ENCODE data around the gene NEIL3.
A peak's percentile ranks its signal among the peaks of the same experiment; 100 is the strongest.

NEIL3 gene, protein sequence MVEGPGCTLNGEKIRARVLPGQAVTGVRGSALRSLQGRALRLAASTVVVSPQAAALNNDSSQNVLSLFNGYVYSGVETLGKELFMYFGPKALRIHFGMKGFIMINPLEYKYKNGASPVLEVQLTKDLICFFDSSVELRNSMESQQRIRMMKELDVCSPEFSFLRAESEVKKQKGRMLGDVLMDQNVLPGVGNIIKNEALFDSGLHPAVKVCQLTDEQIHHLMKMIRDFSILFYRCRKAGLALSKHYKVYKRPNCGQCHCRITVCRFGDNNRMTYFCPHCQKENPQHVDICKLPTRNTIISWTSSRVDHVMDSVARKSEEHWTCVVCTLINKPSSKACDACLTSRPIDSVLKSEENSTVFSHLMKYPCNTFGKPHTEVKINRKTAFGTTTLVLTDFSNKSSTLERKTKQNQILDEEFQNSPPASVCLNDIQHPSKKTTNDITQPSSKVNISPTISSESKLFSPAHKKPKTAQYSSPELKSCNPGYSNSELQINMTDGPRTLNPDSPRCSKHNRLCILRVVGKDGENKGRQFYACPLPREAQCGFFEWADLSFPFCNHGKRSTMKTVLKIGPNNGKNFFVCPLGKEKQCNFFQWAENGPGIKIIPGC

DNA sequence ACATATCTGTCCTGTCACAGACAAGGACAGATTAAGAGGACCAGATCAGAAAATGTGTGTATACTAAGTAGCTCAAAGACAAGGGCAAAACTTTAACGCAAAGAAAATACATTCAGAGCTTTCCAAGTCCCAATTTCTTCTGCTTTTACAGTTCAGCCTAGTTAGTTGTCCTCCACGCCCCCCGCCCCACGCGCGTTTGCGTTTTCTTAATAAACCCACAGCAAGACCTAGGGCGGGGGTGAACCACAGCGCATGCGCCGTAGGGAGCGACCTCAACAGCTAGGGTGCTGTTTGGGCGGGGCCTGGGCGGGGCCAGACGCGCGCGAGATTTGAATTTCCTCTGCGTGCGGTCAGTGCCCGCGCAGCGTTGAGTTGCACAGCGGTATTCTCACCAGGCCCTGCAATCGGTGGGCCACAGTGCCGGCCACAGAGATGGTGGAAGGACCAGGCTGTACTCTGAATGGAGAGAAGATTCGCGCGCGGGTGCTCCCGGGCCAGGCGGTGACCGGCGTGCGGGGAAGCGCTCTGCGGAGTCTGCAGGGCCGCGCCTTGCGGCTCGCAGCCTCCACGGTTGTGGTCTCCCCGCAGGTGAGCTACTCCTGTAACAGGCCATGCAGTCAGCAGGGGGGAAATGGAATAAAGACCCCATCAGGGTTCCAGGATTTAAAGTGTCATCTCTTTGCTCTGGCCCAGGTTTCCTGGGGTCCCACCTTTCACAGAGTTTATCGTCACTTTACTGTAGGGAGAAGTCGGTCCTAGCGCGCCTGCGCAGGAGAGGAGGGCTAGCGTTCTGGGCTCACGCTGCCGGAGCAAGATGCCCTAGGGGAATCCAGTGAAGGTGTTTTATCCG is at the start of gene NEIL3:
TSS of gene NEIL3 (plus strand) at position 353 of the 850 bp plus-strand sequence. CDS start at position 433, 80 bp downstream.
- DNase-seq = peak; percentile 91 to 96 (median 92)

DNA sequence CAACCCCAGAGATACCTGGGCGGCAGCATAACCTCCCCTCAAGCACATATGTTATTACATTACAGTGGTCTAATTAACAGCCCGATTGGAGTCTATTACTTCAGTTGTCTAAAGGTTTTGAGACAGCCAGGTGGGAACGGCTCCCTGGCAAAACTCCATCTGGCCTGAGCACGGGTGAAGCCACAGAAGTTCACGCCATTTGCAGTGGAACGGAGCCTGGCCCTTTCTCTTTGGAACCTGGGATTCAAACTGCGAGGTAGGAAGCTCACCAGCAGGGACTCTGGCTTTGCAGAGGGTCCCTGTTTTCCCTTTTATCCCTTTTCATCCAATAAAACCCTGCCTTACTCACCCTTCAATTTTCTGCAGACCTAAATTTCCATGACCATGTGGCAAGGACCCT is 45.9 kb upstream of the NEIL3 start:
- DNase-seq = no peak

DNA sequence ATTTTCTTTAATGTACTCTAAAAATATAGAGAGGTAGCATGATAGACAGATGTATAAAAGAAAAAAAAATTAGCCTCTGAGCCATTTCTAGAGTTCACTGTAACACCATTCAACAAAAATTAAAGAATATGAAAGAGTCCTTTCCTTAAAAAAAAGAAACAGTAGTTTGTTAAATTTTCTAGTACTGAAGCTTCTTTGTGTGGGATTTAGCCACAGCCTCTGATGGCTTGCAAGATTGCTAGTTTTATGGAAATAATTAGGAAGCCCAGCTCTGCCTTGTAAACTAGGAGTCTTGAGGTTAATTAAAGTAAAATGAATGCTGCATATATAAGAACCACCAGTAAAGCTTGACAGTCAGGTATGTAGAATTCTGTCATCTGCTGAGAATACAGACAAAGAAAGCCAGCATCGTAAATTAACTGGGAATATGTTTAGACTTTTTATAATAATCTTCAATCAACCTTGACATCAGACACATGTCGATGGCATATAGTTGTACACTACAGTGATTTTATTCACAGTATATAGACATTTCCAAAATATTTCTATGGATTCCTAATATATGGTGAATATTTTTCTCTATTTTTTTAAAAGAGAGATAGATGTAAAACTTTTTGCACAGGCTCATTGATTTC is 44.8 kb upstream of the NEIL3 start:
- no peak for DNase-seq

DNA sequence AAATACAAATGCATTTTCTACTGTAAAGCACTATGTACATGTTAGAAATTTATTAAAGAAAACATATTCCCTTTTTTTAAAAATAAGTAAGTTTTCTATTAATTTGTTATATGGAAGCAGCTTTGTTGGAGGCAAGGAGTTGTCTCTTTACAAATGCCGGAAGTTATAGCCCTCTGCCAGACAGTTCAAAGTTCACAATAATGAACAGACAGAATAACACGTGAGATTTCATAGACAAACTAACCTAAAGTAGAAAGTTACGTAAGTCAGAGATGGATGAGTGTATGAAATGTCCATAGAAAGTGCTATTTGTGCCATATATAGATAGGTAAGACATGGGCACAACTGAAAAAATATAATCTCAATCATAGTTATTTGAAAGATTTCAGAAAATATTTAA is 43.9 kb upstream of the NEIL3 start:
- DNase-seq = no peak

DNA sequence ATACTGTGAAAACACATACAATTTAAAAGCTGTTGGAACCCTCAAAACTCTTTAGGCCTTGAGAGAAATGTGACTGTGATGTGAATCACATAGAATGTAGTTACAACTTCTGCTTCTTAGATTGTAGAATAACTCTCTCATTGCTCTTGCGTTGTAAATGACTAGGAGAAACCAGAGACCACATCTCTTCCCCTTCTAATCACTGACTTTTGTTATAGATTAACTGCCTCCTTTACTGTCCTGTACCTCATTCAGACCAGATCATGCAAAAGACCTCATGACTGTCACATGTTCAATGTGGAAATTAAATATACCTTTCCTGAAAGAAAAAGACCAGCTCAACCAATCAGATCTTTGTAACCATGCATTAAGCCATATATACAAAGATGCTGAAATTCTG is 43.2 kb upstream of the NEIL3 start:
- no peak for DNase-seq

DNA sequence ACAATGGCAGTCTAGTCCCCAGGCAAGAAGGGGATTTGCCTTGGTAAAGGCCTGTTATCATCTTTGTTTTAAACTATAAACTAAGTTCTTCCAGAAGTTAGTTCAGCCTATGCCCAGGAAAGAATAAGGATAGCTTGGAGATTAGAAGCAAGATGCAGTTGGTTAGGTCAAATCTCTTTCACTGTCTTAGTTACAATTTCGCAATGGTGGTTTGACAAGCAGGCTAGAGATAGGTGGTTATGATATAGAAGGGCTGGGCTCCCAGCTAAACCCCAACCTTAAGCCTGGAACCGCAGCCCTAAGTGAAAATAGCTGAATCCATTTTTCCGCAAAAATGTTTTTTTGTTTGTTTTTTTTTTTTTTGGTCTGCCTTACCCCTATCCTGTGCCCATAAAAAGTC is 41.8 kb upstream of the NEIL3 start:
- DNase-seq = no peak

DNA sequence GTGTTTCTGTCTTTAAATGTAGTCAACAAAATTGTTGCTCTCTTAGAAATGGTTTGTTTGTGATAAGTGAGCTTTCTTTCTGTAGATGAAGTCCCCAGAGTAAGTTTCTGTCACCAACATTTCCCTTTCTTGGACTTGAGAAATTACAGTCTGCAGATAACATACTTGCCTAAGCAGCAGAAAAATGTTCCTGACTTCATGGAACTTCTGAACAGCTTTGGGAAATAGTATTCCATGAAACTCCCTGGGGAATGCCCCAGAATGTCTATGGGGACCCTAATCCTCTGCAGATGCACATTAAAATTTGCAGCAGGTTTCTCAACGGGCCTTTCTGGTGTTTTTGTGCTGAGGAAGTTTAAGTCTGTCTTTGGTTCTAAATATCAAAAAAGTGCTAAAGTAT is 38.6 kb upstream of the NEIL3 start:
- DNase-seq = no peak

DNA sequence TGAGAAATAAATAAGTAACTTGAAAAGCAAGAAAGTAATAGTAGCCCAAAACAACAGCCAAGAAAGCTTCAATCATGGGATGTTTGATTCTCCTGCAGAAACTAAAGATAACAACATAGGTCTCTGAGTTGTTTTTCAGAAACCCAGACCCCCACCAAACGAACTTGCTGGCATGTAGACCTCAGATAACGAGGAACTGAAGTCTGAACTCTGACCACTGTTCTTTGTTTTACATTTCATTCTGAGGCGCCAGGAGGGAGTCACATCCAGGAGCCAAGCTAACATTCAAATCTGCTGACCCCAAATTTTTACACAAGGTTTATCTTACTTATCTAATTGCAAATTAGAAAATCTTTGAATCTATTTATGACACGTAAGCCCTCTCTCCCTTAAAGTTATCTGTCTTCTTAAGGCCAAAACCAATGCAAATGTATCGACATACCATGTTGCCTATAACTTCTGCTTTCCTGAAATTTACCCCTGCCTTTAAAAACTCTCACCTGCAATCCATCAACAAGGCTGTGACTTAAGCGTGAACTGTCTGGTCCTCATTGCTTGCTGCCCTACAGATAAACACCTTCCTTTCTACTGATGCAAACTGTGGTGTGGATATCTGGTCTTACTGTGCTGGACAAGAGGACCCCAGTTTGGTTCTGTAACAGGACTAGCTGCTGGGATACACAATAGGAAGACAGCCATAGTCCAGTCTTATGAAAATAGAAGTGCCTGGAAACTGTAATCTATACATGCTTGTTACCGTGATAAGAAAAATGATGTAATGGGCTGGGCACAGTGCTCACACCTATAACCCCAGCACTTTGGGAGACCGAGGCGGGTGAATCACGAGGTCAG is 37.5 kb upstream of the NEIL3 start:
- DNase-seq = no peak

DNA sequence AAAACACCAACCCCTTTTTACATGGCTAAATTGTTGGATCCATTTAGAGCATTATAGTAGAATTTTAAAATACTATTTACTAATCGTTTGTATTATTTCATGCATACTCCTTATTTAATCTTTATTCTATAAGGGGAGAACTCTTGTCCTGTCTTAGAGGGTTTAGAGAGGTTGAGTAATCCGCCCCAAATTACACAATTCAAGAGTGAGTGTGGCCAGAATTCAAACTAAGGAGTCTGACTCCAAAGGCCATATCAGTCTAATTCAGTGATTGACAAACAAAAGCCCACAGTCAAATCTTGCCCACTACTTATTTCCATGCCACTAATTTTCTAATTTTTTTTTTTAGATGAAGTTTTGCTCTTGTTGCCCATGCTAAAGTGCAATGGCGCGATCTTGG is 33.7 kb upstream of the NEIL3 start:
- no peak for DNase-seq

DNA sequence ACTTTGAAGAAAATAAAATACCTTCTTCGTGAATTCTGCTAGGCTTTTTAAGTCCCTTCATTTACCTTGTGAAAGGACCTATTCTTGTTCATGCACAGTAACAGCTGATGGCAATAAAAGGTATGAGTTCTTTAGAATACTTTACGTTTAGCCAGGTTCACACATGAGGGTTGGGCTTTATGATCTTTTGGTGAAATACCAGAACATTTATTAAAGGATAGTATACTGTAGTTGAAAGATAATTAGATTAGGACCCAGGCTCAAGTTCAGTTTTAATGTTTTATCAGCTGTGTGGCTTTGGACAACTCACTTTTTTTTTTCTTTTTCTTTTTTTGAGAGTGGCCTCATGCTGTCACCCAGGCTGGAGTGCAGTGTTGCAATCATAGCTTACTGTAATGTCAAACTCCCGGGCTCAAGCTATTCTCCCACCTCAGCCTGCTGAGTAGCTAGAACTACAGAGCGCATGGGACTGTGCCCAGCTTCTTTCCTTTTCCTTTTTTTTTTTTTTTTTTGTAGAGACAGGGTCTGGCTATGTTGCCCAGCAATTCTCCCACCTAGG is 28.2 kb upstream of the NEIL3 start:
- no peak for DNase-seq

DNA sequence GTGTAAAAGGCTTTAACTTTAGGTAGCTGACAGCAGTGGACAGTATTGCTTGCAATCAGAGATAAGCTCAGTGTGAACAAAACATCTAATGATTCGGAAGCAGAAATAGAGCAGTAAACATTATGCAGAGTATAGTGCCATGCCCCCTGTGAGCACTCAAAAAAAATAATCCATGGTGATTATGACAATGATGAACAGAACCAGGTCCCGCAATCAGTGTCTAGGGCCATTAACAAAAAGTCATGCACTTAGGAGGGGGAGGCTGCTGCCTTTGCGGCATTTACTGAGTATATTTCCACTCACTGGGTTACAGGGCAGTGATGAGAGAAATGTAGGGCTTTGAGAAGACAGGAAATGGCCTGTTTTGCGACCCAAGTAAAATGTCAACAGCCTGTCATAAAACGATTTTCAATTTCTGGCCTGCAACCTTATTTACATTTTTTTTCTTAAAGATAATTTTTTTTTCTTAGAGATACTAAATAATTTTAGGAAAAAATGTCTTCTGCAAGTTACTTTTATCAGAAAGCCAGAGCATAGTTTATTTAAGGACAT is 27.3 kb upstream of the NEIL3 start:
- DNase-seq = no peak

DNA sequence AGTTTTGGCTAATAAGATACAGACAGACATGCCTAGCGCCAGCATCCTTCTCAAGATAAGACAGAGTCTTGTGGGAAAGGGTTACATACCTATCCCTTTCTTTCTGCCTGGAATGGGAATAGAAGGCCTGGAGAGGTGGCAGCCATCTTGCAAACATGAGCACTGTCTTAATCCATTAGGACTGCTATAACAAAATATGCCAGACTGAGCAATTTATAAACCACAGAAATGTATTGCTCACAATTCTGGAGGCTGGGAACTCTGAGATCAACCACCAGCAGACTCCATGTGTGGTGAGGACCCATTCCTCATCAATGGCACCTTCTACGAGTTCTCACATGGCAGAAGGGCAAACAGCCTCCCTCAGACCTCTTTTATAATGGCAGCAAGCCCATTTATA is 26.5 kb upstream of the NEIL3 start:
- no peak for DNase-seq

DNA sequence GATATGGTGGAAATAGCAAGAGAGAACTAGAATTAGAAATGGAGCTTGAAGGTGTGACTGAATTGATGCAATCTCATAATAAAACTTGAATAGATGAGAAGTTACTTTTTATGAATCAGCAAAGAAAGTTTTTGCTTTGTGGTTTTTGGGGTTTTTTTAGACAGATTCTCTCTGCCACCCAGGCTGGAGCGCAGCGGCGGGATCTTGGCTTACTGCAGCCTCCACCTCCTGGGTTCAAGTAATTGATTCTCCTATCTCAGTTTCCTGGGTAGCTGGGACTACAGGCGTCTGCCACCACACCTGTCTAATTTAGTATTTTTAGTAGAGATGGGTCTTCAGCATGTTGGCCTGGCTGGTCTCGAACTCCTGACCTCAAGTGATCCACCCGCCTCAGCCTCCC is 23.7 kb upstream of the NEIL3 start:
- DNase-seq = no peak

DNA sequence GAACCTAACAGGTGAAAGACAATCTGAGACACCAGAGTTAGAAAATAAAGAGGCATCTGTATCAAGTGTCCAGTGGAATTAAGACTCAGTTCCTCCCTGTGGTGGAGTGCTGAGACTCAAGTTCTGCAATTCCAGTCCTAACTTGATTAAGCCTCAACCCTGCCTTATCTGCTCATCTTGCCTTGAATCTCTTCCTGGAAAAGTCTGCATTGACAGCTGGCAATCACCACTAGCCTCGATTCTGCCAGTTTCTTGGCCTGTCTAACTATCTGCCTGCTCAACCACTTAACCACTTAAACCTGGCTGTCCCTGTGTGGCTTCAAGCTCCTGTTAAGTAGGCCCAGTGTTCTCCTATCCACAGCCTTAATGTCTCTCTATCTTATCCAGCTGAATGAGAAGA is 22.4 kb upstream of the NEIL3 start:
- no peak for DNase-seq

DNA sequence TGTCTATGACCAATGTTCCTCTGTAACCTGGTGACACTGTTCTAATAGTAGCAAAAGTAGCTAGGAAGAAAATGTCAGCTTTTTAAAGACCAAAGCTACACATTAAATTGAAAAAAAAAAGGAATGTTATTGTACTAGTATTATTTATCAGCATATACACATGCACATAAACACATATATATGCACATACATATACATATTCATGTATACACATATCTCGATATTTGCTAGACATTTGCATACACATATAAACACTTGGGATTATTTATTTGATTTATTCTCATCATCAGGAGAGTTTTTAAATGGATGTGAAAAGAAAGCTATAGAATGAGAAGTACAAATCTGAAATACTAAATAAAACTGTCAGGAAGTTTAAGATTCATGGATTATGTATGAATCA is 21.3 kb upstream of the NEIL3 start:
- DNase-seq = no peak

DNA sequence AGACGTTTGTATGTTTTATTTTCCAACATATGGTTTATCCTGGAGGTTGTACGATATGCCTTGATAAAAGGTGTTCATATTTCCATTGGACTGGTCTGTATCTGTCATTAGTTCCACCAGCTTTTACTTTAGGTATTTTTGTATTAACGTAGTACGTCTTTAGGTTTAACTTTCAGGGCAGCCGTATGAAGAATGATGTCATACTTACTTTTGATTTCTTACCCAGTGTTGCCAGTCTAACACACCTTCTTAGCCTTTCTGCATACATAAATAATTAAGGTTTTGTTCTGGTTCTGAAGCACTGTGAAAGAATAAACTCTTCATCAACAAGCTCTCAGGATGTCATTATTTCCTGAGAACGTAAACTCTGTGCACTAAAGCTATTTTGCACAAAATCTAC is 18.9 kb upstream of the NEIL3 start:
- DNase-seq = no peak

DNA sequence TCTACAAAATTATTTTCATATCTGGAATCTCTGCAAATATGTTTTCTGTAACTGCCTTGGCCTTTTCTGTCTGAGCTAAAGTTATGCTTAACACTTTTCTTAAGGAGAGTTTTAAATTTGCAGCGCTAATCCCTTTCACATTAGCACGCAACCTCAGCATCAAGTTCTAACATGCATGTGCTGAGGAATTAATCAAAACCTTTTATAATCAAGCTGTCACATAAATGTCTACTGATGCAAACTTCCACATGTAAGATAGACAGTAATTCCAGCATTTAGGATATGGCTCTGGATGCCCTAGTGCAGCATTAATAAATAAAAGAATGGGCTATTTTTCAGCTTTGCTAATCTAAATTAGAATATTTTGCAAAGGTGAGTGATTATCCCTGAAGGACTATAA is 17.5 kb upstream of the NEIL3 start:
- no peak for DNase-seq

DNA sequence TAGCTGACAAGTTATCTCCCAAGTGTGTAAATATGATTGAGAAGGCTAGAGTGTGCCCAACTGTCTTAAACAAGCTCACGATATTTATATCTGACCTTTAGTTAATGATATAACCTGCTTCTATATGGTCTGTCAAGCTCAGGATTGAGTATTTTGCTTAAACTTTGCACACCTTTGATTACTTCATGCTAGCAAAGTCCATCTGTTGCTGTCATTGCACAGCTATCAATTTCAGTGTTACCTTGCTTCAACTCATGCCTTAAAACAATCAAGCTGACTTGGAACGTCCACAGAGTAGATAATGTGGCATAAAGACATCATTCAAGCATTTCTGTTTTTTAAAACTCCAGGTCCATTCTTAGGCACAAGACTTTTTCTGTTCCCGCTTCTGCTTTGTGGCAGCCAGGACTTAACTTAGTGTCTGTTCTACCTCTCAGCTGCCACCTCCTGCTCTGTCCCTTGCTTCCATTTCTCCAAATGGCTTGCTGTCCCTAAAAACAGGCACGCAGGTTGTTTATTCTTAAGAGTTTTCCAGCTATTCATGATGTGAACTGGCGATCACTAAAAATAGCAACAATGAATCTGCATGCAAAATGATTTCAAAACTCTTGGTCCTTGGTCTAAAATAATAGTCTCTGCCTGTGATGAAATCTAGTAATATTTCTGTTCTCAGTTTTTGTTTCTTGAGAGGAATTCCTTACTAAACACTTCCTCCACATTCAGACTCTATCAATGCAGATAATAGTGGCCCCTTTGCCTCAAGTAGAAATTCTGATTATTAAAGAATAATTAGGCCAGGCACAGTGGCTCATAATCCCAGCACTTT is 16.3 kb upstream of the NEIL3 start:
- no peak for DNase-seq

DNA sequence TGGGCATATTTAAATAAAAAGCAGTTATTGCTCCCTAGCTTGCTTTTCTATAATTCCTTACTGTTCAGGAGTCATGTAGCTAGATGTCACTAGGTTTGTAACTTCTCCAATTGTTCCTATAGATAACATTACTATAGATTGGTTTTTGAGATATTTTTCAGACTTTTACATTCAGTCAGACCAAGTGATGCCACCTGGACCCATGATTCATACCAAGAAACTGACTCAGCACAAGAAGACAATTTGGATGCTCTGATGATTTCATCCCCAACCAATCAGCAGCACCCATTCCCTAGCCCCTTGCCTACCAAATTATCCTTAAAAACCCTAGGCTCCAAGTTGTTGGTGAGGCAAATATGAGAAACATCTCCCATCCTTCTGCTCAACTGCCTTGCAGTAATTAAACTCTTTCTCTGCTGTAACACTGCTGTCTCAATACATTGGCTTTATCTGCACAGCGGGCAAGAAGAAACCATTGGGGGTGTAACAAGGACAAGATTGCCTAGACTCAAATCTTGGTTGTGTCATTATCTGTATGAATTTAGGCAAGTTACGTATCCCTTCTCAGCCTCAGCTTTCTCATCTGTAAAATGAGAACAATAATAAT is 11.8 kb upstream of the NEIL3 start:
- DNase-seq = no peak

DNA sequence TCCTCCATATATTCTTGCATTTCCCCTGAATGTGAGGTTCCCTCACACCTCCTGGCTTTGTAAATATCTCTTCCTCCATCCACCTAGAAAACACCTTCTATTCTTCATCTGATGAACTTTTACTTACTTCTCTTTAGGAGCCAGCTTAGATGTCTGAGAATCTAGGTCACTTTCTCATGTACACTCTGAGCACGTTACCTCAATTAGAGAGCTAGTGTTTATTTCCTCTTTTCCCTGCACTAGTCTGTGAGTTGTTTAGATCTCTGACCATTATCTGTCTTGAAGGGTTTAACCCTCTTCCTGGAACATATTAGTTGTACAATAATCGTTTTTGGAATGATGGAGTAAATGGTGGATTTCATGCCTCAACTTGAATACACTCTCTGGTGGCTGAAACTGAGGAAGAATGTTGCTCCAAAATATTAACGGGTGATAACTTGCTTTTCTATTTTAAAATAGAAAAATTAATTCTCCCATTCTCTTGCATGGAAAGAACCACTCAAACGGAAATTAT is 8.5 kb upstream of the NEIL3 start:
- DNase-seq = no peak

Measured in activated CD4-positive, CD25-positive, alpha-beta regulatory T cell (primary cell).